GM23338 (cell line): ENCODE measurements around the gene ITGA2.

Experiments
- CTCF ChIP-seq, 2 experiments: fragments of 200-600 bp in 1 of 2; sonication (generic) in 1 of 2; conservative IDR thresholded peaks; 2 replicates each; pipeline versions ENCODE4 v1.5.1 to v1.6.1; 2016 to 2017; ENCODE audit warnings: antibody characterized with exemption in 2 of 2, low read depth in 2 of 2, mild to moderate bottlenecking in 2 of 2, moderate library complexity in 1 of 2
- EZH2 ChIP-seq: fragments of 200-600 bp; sonication (generic); IDR thresholded peaks from one replicate; pipeline ENCODE4 v1.8.0; 2017; ENCODE audit warnings: antibody characterized with exemption, mild to moderate bottlenecking, low read depth; ENCODE audit not compliant: unreplicated experiment
- POLR2AphosphoS5 ChIP-seq: IDR thresholded peaks from 2 replicates; pipeline ENCODE4 v1.6.1; 2016; ENCODE audit warnings: antibody characterized with exemption, low read depth
- REST ChIP-seq: IDR thresholded peaks from one replicate; pipeline ENCODE4 v1.6.1; 2018; ENCODE audit warnings: antibody characterized with exemption; ENCODE audit not compliant: unreplicated experiment

DNA sequence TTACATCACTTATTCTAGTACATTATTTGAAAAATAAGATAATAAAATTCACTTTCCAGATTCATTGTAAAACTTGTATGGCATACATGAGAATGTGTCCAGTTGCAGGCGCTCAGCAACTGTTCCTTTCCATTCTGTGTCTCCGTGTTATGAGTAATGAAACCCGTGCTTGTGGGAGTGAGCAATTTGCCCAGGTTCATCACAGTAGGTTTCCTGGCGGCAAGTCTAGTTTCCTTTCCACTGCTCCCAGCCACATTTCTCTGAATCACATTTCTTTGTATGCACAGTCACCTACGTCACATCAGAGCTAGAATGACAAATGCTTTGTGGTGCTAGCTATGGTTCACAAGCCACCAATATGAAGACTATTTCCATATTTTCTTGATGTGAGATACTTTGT, 80.5 kb downstream of the ITGA2 start:
- no peak for TF ChIP-seq EZH2
- no peak for TF ChIP-seq CTCF (conservative IDR thresholded peaks at IDR 0.05; ENCODE audit: low read depth in 2 of 2)
- no peak for TF ChIP-seq POLR2AphosphoS5
- no peak for TF ChIP-seq REST
